Erythroblast (primary cell): ENCODE measurements around the gene MTA2.

Source experiments
- GATA1 ChIP-seq: IDR thresholded peaks from 2 replicates; pipeline ENCODE4 v1.6.1; 2011; ENCODE audit warnings: low read depth, mild to moderate bottlenecking, control low read depth, low read length, moderate library complexity
- POLR2A ChIP-seq: IDR thresholded peaks from 2 replicates; pipeline ENCODE4 v1.6.1; 2011; ENCODE audit warnings: mild to moderate bottlenecking, low read length

DNA sequence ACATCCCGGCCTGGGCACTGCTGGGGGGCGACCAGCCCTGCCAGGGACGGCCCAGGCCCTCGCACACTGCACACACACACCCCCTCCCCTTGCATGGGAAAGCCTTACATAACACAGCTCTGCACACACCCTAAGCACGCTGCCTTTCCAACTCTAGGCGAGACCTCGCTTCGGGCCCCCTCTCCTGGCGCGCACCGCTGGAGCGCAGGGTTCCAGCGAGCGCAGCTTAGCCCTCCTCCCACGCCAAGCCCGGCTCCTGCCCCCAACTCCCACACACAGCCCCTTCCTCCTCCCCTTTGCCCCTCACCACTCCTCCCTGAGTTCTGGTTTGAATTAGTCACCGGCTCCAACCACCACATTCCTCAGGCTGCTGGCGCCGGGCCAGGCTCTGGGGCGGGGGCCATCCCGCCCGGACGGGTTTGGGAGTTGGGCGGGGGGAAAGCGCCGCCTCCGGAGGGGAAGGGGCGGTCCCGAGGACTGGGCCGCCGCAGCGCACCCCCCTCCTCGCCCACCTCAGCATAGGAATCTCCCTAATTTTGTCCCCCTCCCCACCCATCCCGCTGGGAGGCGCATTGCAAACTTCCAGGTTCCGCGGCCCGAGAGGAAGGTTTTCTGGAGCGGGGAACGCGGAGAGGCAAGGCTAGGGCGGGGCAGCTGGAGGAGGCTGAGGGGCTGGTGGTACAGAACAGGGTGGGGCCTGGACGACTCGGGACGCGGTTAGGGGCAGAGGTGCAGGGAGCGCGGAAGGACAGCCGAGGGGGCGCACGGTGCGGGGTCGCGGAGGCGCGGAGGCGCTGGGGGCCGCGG, 56.0 kb downstream of the MTA2 start:
- TF ChIP-seq POLR2A (no peak), GATA1 (no peak)
